ENCODE measurements around the gene WDR64. TPM values are rescaled to one million over a fixed set of nuclear protein-coding genes. Genes with fewer than 3 reads are reported as not detected.

Gene WDR64
- total RNA-seq, 1 experiment from 2014 or later = not detected

DNA sequence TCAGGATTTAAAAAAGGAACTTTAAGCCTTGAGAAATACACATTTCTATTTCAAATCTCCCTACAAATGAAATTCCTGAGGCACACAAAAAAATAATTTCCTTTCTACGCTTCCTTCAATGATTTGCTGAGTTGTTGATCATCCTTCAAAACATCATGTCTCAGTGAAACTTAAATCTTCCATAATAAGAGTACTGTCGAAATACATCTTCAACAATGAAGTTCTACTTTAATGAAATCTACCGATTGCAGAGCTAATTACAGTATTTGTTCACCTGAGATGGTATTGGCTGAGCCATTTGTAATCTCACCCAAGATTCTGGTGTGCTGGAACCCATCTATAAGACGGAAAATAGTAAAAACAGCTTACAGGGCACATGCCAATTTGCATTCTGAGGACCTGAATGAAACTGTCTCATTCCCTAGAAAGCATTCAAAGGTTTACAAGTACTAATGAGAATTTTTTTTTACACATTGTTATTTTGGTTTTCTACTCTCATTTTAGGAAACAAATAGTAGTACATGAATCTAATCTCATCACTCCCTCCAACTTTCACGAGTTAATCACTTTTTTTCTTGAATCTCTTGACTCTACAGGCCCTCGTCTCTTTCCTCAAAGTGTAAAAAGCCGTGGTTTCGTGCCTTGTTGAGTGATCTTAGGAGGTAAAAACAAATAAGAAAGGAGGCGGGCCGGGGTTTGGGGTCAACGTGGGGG is 13.0 kb upstream of the WDR64 start:
- H2AFZ ChIP-seq = peak overlapping the region; percentile 84
- BruUV-seq (replicated peaks) = TSS peak; percentile 43
- CTCF ChIA-PET = interaction anchor here (0.6 kb wide), 1 partner anchor 787 kb away, joined by 6 read pairs; no protein-coding TSS in a partner anchor

DNA sequence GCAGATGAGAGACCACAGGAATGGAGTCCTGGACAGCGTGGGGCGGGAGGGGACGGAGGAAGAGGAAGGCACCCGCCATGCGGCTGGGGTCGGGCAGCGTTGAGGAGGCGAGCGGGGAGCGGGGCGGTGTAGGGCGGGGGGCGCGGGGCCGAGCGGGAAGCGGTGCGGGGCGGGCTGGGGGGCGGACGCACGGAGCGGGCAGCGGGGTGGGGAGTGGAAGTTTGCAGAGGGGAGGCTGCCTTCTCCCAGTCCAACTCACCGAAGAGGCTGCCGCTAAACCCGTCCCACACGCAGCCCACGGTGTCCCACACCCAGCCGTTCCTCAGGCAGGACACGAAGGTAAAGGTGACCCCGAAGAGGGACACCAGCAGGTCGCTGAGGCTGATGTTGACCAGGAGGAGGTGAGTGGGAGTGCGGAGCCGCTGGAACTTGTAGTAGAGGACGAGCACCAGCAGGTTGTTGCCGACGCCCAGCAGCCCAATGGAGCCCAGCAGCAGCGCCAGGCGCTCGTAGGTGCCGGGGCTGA is 12.4 kb upstream of the WDR64 start:
- peak overlapping the region; percentile 84 for H2AFZ ChIP-seq
- DNase-seq = peak in 1 of 2 experiments; percentile 21
- H3K9me3 ChIP-seq (ENCODE audit: insufficient read depth, low read depth) = peaks cover 3% of the 10 kb centered on the region; the same call in 1 of the 2 replicates
- peak overlapping the region; percentile 78 for H3K4me3 ChIP-seq
- H3K9me2 ChIP-seq (ENCODE audit: insufficient read depth) = no peaks in the 10 kb centered on the region
- H3F3A ChIP-seq (ENCODE audit: insufficient read depth, low read depth) = peaks cover 37% of the 10 kb centered on the region
- no TSS peak for BruUV-seq (replicated peaks)
- intact Hi-C loops (cut with micrococcal nuclease; ENCODE audit: unreplicated experiment) = loop anchor here (1.0 to 2.0 kb wide), 3 partner anchors 68 to 365 kb away; no protein-coding TSS in a partner anchor
- CTCF ChIA-PET = no interaction called here
- H3K27me3 ChIP-seq (ENCODE audit: insufficient read depth, low read depth) = no peaks in the 10 kb centered on the region
- peaks cover 26% of the 10 kb centered on the region for H3K36me3 ChIP-seq (ENCODE audit: low read depth)
- H3K4me2 ChIP-seq = peak overlapping the region; percentile 100
- POLR2A ChIA-PET (ENCODE audit: unreplicated experiment) = no interaction called here
- no peaks in the 10 kb centered on the region for H4K20me1 ChIP-seq (ENCODE audit: insufficient read depth)
- peaks cover 46% of the 10 kb centered on the region for H3K4me1 ChIP-seq (replicated peaks; ENCODE audit: insufficient read depth)
- H3K27ac ChIP-seq = peak overlapping the region; percentile 68
- TF ChIP-seq EZH2 (IDR thresholded peaks at IDR 0.05; ENCODE audit: low read depth) = no peak
- TF ChIP-seq, protein P1, sequence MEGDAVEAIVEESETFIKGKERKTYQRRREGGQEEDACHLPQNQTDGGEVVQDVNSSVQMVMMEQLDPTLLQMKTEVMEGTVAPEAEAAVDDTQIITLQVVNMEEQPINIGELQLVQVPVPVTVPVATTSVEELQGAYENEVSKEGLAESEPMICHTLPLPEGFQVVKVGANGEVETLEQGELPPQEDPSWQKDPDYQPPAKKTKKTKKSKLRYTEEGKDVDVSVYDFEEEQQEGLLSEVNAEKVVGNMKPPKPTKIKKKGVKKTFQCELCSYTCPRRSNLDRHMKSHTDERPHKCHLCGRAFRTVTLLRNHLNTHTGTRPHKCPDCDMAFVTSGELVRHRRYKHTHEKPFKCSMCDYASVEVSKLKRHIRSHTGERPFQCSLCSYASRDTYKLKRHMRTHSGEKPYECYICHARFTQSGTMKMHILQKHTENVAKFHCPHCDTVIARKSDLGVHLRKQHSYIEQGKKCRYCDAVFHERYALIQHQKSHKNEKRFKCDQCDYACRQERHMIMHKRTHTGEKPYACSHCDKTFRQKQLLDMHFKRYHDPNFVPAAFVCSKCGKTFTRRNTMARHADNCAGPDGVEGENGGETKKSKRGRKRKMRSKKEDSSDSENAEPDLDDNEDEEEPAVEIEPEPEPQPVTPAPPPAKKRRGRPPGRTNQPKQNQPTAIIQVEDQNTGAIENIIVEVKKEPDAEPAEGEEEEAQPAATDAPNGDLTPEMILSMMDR (conservative IDR thresholded peaks at IDR 0.05) = no peak
- peaks cover 48% of the 10 kb centered on the region for H3K79me2 ChIP-seq (ENCODE audit: low read depth)

More for the DNA sequence above, 13.0 kb upstream of the WDR64 start:
- H3K27me3 ChIP-seq (ENCODE audit: insufficient read depth, low read depth) = no peaks in the 10 kb centered on the region
- peaks cover 46% of the 10 kb centered on the region for H3K4me1 ChIP-seq (replicated peaks; ENCODE audit: insufficient read depth)
- intact Hi-C loops (cut with micrococcal nuclease; ENCODE audit: unreplicated experiment) = loop anchor here (1.0 kb wide), 1 partner anchor 198 kb away; no protein-coding TSS in a partner anchor
- peaks cover 54% of the 10 kb centered on the region for H3K79me2 ChIP-seq (ENCODE audit: low read depth)
- TF ChIP-seq EZH2 (IDR thresholded peaks at IDR 0.05; ENCODE audit: low read depth) = no peak
- TF ChIP-seq, protein P1 (conservative IDR thresholded peaks at IDR 0.05) = no peak
- peaks cover 37% of the 10 kb centered on the region for H3F3A ChIP-seq (ENCODE audit: insufficient read depth, low read depth)
- no peaks in the 10 kb centered on the region for H3K9me2 ChIP-seq (ENCODE audit: insufficient read depth)
- peak overlapping the region; percentile 68 for H3K27ac ChIP-seq
- H3K9me3 ChIP-seq (ENCODE audit: insufficient read depth, low read depth) = peaks cover 3% of the 10 kb centered on the region; the same call in 1 of the 2 replicates
- H3K4me2 ChIP-seq = peak overlapping the region; percentile 100
- no peak for DNase-seq
- peaks cover 27% of the 10 kb centered on the region for H3K36me3 ChIP-seq (ENCODE audit: low read depth)
- H4K20me1 ChIP-seq (ENCODE audit: insufficient read depth) = no peaks in the 10 kb centered on the region
- peak overlapping the region; percentile 78 for H3K4me3 ChIP-seq
- POLR2A ChIA-PET (ENCODE audit: unreplicated experiment) = no interaction called here

DNA sequence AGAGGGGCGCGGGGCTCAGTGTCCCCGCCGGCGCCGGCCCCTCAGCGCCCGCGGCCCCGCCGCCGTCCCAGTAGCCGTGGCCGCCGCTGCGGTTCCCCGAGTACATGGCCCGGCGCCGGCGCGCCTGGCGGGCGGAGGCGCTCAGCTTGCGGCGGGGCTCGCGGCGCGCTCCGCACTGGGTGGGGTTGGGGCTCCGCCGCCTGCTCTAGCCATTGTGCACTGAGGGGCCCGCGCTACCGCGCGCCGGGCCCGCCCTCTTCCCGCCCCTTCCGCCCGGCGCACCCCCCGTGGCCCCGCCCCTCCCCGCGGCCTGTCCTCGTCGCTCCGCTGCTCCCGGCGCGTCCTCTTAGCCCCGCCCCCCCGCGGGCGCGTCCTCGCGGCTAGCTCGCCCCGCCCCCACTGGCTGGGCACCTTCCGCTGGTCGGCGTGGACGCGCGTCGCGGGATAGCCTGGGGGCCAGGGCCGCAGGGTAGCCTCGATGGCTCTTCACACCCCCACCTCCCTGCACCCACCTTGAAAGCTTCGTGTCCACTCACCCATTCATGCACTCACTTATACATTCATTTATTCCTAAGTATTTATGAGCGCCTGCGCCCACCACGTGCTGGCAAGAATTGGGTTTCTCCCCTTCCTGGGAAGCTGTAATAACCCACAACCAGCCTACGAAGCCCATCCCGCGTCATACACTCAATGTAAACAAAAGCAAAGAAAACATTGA is 11.8 kb upstream of the WDR64 start, which contains the start of the genes CHML and OPN3:
TSS of gene CHML (minus strand) at position 221 of the 718 bp plus-strand sequence. CDS start 4,603 bp downstream, outside the sequence.
TSS of gene OPN3 (minus strand) at position 221 of the 718 bp plus-strand sequence. CDS start at position 106, 115 bp downstream.
- POLR2A ChIA-PET (ENCODE audit: unreplicated experiment) = interaction anchor here (0.6 to 1.7 kb wide), 7 partner anchors 30 to 874 kb away, joined by 5 to 23 read pairs (median 13); no protein-coding TSS in a partner anchor
- Histone ChIP-seq H3K36me3 (ENCODE audit: low read depth) (peaks cover 20% of the 10 kb centered on the region), H3K9me3 (ENCODE audit: insufficient read depth, low read depth) (peaks cover 3% of the 10 kb centered on the region; the same call in 1 of the 2 replicates), H3F3A (ENCODE audit: insufficient read depth, low read depth) (peaks cover 37% of the 10 kb centered on the region), H4K20me1 (ENCODE audit: insufficient read depth) (no peaks in the 10 kb centered on the region), H3K9me2 (ENCODE audit: insufficient read depth) (no peaks in the 10 kb centered on the region), H3K4me1 (replicated peaks; ENCODE audit: insufficient read depth) (peaks cover 46% of the 10 kb centered on the region), H3K27me3 (ENCODE audit: insufficient read depth, low read depth) (no peaks in the 10 kb centered on the region), H3K79me2 (ENCODE audit: low read depth) (peaks cover 42% of the 10 kb centered on the region), H3K4me2 (peak within 1 kb of the TSS; percentile 100), H3K27ac (peak within 1 kb of the TSS; percentile 86), H2AFZ (peak within 1 kb of the TSS; percentile 84), H3K4me3 (peak within 1 kb of the TSS; percentile 78)
- DNase-seq = peak; percentile 70 to 93
- intact Hi-C loops (cut with micrococcal nuclease; ENCODE audit: unreplicated experiment) = loop anchor here (1.0 to 2.0 kb wide), 3 partner anchors 67 to 364 kb away; no protein-coding TSS in a partner anchor
- TF ChIP-seq, protein P1 (conservative IDR thresholded peaks at IDR 0.05) = no peak
- no peak for TF ChIP-seq EZH2 (IDR thresholded peaks at IDR 0.05; ENCODE audit: low read depth)
- CTCF ChIA-PET = interaction anchor here (0.5 to 0.7 kb wide), 2 partner anchors 123 to 154 kb away, joined by 3 to 8 read pairs; no protein-coding TSS in a partner anchor
- BruUV-seq (replicated peaks) = no TSS peak
